K562 (cell line): ENCODE data around the gene RANBP3. TPM values are rescaled to one million over a fixed set of nuclear protein-coding genes. Genes with fewer than 3 reads are reported as not detected.

Experiments used
- ATAC-seq: fragments of 200-7000 bp; cut with Tn5 transposase; 3 replicates; pipeline ENCODE4 v1.9.1; 2020; ENCODE audit warnings: moderate library complexity
- BruUV-seq: library from RNA; stranded (reverse); fragments of 400-500 nt; replicated peaks from 2 replicates; lab custom pipeline; 2021; lab: Mats Ljungman, UMichigan
- CTCF ChIA-PET: fragments of 300-600 bp; formaldehyde crosslinking; extraction: SDS; loops from one replicate; lab custom pipeline; 2021; ENCODE audit warnings: low intra/inter-chr PET ratio; lab: Yijun Ruan, JAX
- POLR2A ChIA-PET: fragments of 300-600, 350-650 bp; sonication (Branson Sonifier 250); formaldehyde crosslinking; extraction: SDS; loops from one replicate; lab custom pipeline; 2021; ENCODE audit warnings: antibody characterized with exemption, inconsistent platforms; lab: Yijun Ruan, JAX
- DNase-seq, 4 experiments: peaks; one replicate each; pipeline versions ENCODE4 v3.0.0 to v3.0.0-alpha.2; 2011 to 2018; ENCODE audit warnings: low spot score in 3 of 4, mixed read lengths in 3 of 4; ENCODE audit errors: extremely low read depth in 1 of 4
- FAIRE-seq: peaks from 2 replicates; lab custom pipeline; 2011; peaks lifted over from hg19 to GRCh38; lab: Jason Lieb, UNC
- H2AFZ ChIP-seq: 2 replicates; pipeline ENCODE4 v1.6.0; 2011; ENCODE audit warnings: low read depth, low read length, control low read depth, inconsistent platforms
- H3K27ac ChIP-seq: fragments of 200-600 bp; 3 replicates; pipeline ENCODE4 v1.8.0; 2011; ENCODE audit warnings: low read depth, mild to moderate bottlenecking, control low read depth, inconsistent platforms, low read length, moderate library complexity, mixed read lengths; ENCODE audit errors: extremely low read depth
- H3K27me3 ChIP-seq, 2 experiments: fragments of 300-600 bp in 1 of 2; 2 replicates in 1 of 2; 3 replicates in 1 of 2; pipeline versions ENCODE4 v1.6.0 to v1.8.0; 2011; ENCODE audit warnings: inconsistent platforms in 2 of 2, low read length in 2 of 2, mild to moderate bottlenecking in 1 of 2, mixed read lengths in 1 of 2, moderate library complexity in 1 of 2; ENCODE audit not compliant: control insufficient read depth in 2 of 2, insufficient read depth in 2 of 2
- H3K36me3 ChIP-seq: fragments of 300-600 bp; 3 replicates; pipeline ENCODE4 v1.8.0; 2011; ENCODE audit warnings: mild to moderate bottlenecking, low read length, inconsistent platforms; ENCODE audit not compliant: control insufficient read depth, insufficient read depth
- H3K4me1 ChIP-seq, 2 experiments: fragments of 200-600 bp in 1 of 2; replicated peaks in 1 of 2; 2 replicates in 1 of 2; 3 replicates in 1 of 2; pipeline versions ENCODE4 v1.5.1 to v1.8.0; 2011; ENCODE audit warnings: inconsistent platforms in 2 of 2, low read length in 2 of 2, mild to moderate bottlenecking in 1 of 2, mixed read lengths in 1 of 2, moderate library complexity in 1 of 2; ENCODE audit not compliant: control insufficient read depth in 2 of 2, insufficient read depth in 2 of 2
- H3K4me2 ChIP-seq: 2 replicates; pipeline ENCODE4 v1.6.1; 2011; ENCODE audit warnings: low read length, control low read depth, inconsistent platforms, mixed read lengths; ENCODE audit not compliant: insufficient read depth
- H3K4me3 ChIP-seq: fragments of 200-600 bp; sonication (generic), shearing (Covaris generic); 2 replicates; pipeline ENCODE4 v1.5.1; 2016; ENCODE audit warnings: control low read depth, inconsistent platforms
- H3K79me2 ChIP-seq: fragments of 200-600 bp; 3 replicates; pipeline ENCODE4 v1.8.0; 2011; ENCODE audit warnings: low read length, inconsistent platforms; ENCODE audit not compliant: control insufficient read depth, insufficient read depth
- H3K9ac ChIP-seq, 2 experiments: 2 replicates each; pipeline versions ENCODE4 v1.6.0 to v1.6.1; 2011; ENCODE audit warnings: low read depth in 2 of 2, low read length in 2 of 2, control low read depth in 1 of 2, inconsistent platforms in 1 of 2, mild to moderate bottlenecking in 1 of 2, mixed read lengths in 1 of 2; ENCODE audit not compliant: insufficient read depth in 1 of 2
- H3K9me1 ChIP-seq: one replicate; pipeline ENCODE4 v1.6.0; 2011; ENCODE audit warnings: inconsistent platforms, mild to moderate bottlenecking, low read length, moderate library complexity; ENCODE audit not compliant: control insufficient read depth, insufficient read depth
- H3K9me3 ChIP-seq: replicated peaks from 2 replicates; pipeline ENCODE4 v1.5.1; 2011; ENCODE audit warnings: low read depth, low read length, inconsistent platforms; ENCODE audit not compliant: control insufficient read depth, insufficient read depth
- H4K20me1 ChIP-seq: replicated peaks from 2 replicates; pipeline ENCODE4 v1.6.1; 2011; ENCODE audit warnings: low read length, inconsistent platforms, mixed read lengths; ENCODE audit not compliant: control insufficient read depth, insufficient read depth
- ELK1 ChIP-seq: sonication (generic); formaldehyde crosslinking; IDR thresholded peaks from 2 replicates; pipeline ENCODE4 v1.8.1; 2022; ENCODE audit warnings: missing genetic modification reagents
- MITF ChIP-seq: IDR thresholded peaks from 2 replicates; pipeline ENCODE4 v1.6.1; 2014; ENCODE audit warnings: antibody characterized with exemption
- NFE2 ChIP-seq: IDR thresholded peaks from 2 replicates; pipeline ENCODE4 v1.6.1; 2014; ENCODE audit warnings: antibody characterized with exemption, low read depth
- REST ChIP-seq, 2 experiments: fragments of 450-650 bp; formaldehyde crosslinking in 1 of 2; IDR thresholded peaks; 2 replicates each; pipeline versions ENCODE4 v1.4.0 to v1.6.1; 2014 to 2020; ENCODE audit warnings: mild to moderate bottlenecking in 2 of 2, borderline replicate concordance in 1 of 2, low read depth in 1 of 2
- ZNF282 ChIP-seq: sonication (generic); formaldehyde crosslinking; IDR thresholded peaks from 2 replicates; pipeline ENCODE4 v1.8.1; 2023; ENCODE audit warnings: missing genetic modification reagents
- WGBS: fragments of 100-300 bp; shearing (Covaris generic); methylation state at CpG from one replicate; pipeline ENCODE4 v1.1.6; 2016; ENCODE audit warnings: low coverage, mixed read lengths; ENCODE audit not compliant: insufficient coverage; ENCODE audit errors: missing lambda C conversion rate; 5-methylcytosine and 5-hydroxymethylcytosine counted together
- in situ Hi-C: fragments of 300-500 bp; cut with MboI; formaldehyde crosslinking; loops from 4 replicates; pipeline ENCODE4 v1.15.0; 2018; ENCODE audit warnings: inconsistent platforms, mixed read lengths
- intact Hi-C: fragments of 100-400 bp; cut with micrococcal nuclease; formaldehyde crosslinking; loops from 2 replicates; pipeline ENCODE4 v1.14.2; 2022
- polyA plus RNA-seq, 8 experiments: library from polyadenylated mRNA; depleted of rRNA in 4 of 8; stranded (reverse) in 5 of 8; unstranded in 3 of 8; fragments of >200 nt; fragmentation: Nextera tagmentation in 2 of 8; fragmentation: Illumina TruSeq in 1 of 8; extraction: Ambion mirVana in 2 of 8; extraction: Trizol in 1 of 8; gene quantifications; 2 replicates each; pipeline versions ENCODE4 v1.2.1 to v1.2.3, GENCODE V29; 2011 to 2014; ENCODE audit warnings: inconsistent platforms in 1 of 8, missing spikeins in 1 of 8
- total RNA-seq, 7 experiments: library from RNA; depleted of rRNA in 6 of 7; stranded (reverse); fragments of >200 nt in 6 of 7; fragmentation: Illumina TruSeq in 2 of 7; extraction: Trizol in 2 of 7; gene quantifications; 2 replicates each; pipeline versions ENCODE4 v1.2.1 to v1.2.3, GENCODE V29; 2011 to 2021; ENCODE audit warnings: low replicate concordance in 1 of 7

The RANBP3 gene
- total and polyA plus RNA-seq, 9 of the 15 experiments (the other 6 are each of a cell fraction or from before 2014, with no cell fraction given), result 0.90 to 95.1 (median 63.2) TPM

- Histone ChIP-seq H3K27ac (no peak overlapping the region), H3K4me2 (no peak overlapping the region), H3K9me1 (peaks cover 2% of the 10 kb centered on the region), H3K27me3 (no peaks in the 10 kb centered on the region), H3K4me1 (peaks cover 0 to 12% of the 10 kb centered on the region in 2 experiments; a peak in 1 of 5 replicates), H3K36me3 (peaks cover 98% of the 10 kb centered on the region; the same call in 2 of the 3 replicates), H4K20me1 (no peaks in the 10 kb centered on the region), H3K4me3 (no peak overlapping the region), H3K9ac (peak overlapping the region in 1 of 2 experiments; percentile 77; a peak in 1 of 4 replicates), H3K9me3 (no peaks in the 10 kb centered on the region), H3K79me2 (no peaks in the 10 kb centered on the region; the same call in 2 of the 3 replicates), H2AFZ (no peak overlapping the region)
- no TSS peak for BruUV-seq
- TF ChIP-seq MITF (no peak), ELK1 (CRISPR knock-in tag) (no peak), NFE2 (no peak), ZNF282 (CRISPR knock-in tag) (no peak), REST (IDR thresholded peaks at IDR 0.05; ENCODE audit: borderline replicate concordance) (no peak), REST (CRISPR knock-in tag; IDR thresholded peaks at IDR 0.05; ENCODE audit: low read depth) (no peak)
- in situ Hi-C loops, result no loop called here
- ATAC-seq (no peak), FAIRE-seq (no peak), DNase-seq (no peak)
- ChIA-PET POLR2A (no interaction called here), CTCF (no interaction called here)
- intact Hi-C loops, result no loop called here
- WGBS, result 88% methylated on average over 13 of the region's 13 CpGs
These were observed 48.8 kb downstream of the RANBP3 start for GRCh38 chr19:5929179-5929578.
